CD4-positive, alpha-beta T cell treated with Interleukin-12 subunit alpha and Interleukin-12 subunit beta, for 1 hour (primary cell): ENCODE measurements around the gene PIH1D1.
"Not testable (repeated sequence)": the region's sequence is repeated elsewhere in the genome, so short reads cannot be mapped to it uniquely, and the experiment has no call there.

Source experiments
- DNase-seq: peaks from one replicate; pipeline ENCODE4 v3.0.0-alpha.2; 2020

The PIH1D1 gene

DNA sequence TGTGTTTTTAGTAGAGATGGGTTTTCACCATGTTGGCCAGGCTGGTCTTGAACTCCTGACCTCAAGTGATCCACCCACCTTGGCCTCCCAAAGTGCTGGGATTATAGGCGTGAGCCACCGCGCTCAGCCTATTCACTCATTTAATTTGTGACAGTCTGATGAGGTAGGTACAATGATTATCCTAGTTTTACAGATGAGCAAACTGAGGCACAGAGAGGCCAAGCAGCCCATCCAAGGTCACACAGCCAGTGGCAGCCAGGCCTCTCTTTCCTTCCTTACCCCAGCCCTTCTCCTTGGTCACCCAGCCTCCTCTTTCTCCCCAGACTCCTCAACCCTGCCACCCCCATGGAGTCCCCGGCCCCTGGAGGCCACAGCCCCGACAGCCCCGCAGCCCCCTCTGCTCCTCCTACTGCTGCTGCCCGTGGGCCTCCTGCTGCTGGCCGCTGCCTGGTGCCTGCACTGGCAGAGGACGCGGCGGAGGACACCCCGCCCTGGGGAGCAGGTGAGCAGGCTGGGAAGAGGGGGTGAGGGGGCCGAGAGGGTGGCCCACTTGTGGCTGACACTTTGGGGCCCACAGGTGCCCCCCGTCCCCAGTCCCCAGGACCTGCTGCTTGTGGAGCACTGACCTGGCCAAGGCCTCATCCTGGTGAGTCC is 28.5 kb upstream of the PIH1D1 start:
- no peak for DNase-seq

DNA sequence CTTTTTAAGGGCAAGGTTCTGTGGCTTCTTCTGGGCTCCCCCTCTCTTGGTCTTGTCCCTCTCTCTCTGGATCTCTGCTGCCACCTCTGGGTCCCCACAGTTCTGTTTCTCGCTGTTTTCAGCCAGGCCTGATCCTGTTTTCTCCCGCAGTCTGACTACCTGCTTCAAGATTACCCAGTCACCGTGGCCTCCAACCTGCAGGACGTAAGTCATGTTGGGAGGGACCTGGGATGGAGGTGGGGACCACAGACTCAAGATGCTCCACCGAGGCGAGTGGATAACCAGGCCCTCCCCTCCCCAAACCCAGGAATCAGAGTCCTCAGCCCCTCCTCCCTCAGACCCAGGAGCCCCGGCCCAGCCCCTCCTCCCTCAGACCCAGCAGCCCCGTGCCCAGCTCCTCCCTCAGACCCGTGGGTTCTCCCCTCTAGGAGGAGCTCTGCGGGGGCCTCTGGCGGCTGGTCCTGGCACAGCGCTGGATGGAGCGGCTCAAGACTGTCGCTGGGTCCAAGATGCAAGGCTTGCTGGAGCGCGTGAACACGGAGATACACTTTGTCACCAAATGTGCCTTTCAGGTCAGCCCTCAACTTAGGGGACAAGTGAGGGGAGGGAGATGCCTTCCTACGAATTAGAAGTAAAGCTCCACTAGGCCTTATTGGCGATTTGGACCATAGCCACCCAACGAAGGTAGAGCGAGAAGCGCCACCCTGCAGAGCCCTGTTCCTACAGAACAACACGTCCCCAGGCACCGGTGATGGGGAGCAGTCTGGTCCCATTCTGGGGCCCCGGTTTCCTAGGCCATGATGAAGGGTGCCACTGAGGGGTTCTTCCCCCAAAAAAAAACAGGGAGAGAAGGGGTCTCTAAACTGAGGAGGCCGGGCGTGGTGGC is 24.6 kb upstream of the PIH1D1 start:
- DNase-seq, result peak; percentile 76

DNA sequence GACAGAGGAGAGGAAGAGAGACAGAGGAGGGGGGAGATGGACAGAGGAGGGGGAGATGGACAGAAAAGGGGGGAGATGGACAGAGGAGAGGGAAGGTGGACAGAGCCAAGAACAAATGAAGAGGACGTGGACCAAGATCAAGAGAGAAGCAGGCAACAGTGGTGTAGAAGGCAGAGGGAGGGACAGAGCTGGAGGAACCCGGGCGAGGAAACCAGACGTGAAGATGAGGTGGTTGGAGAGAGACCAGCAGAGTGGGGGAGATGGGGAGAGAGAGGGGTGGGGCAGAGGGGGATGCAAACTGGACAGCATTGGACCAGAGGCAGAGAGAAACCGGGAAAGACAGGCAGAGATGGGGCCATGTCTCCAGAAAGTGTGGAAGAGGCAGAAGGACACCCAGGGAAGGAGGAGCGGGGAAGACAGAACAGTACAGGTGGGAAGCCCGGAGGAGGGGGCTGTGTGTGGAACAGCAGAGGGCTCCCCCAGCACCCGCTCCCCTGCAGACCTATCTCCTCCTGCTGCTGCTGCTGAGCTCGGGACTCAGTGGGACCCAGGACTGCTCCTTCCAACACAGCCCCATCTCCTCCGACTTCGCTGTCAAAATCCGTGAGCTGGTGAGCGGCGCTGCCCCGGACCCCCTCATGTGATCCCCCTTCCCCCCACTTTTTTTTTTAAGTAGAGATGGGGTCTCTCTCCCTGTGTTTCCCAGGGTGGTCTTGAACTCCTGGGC is 23.7 kb upstream of the PIH1D1 start:
- peak; percentile 36 for DNase-seq

DNA sequence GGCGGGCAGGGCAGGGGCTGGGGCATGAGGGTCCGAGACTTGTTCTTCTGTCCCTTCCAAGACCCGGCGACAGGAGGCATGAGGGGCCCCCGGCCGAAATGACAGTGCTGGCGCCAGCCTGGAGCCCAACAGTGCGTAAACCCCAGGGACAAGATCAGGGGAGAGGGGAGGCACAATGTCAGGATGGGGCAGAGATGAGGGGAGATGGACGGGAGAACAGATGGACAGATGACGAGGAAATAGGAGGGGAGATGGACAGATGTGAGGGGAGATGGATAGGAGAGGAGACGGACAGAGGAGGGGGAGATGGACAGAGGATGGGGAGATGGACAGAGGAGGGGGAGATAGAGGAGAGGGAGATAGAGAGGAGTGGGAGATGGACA is 22.9 kb upstream of the PIH1D1 start:
- DNase-seq, result no peak

GRCh38 chr19:49473868-49474541 is 22.4 kb upstream of the PIH1D1 start, which contains the start of gene FLT3LG:
Gene FLT3LG, plus strand, starts transcription at chr19:49474215. Its CDS starts 425 bp downstream, at chr19:49474640.
- DNase-seq, result peak; percentile 96

- not testable (repeated sequence) for DNase-seq
These were observed 21.9 kb upstream of the PIH1D1 start for GRCh38 chr19:49473501-49473867.

GRCh38 chr19:49472936-49473335 is 21.3 kb upstream of the PIH1D1 start:
- no peak for DNase-seq

- DNase-seq, result no peak
These were observed 19.0 kb upstream of the PIH1D1 start for GRCh38 chr19:49470615-49470978.

DNA sequence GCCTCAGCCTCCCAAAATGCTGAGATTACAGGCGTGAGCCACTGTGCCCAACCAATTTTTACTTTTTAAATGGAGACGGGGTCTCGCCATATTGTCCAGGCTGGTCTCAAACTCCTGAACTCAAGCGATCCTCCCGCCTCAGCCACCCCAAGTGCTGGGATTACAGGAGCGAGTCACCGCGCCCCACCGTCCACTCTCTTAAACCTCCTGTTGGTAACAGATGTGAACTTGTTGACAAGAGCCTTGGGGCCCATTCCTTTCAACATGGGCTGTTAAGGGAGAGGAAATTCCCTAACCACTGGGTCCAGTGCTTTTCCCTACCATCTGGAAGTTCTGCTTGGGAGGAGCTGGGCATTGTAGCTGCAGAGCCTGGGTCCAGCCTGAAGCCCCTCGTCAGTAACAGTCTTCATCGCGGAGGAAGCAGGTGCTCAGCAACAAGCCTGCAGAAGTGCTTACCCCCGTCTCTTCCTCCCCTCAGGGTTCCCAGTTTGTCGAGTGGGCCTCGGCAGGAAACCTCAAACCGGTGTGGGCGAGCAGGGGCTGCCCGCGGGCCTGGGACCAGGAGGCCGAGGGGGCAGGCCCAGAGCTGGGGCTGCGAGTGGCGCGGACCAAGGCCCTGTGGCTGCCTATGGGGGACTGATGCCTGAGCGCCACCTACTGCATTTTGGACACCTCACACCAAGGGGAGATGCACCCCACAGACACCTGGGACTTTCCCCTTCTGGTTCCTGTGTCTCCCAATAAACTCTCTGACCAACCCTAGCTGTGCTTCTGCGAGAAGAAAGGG is 18.4 kb upstream of the PIH1D1 start:
- peak; percentile 95 for DNase-seq

GRCh38 chr19:49468746-49469447 is 17.3 kb upstream of the PIH1D1 start:
- peak; percentile 97 for DNase-seq

DNA sequence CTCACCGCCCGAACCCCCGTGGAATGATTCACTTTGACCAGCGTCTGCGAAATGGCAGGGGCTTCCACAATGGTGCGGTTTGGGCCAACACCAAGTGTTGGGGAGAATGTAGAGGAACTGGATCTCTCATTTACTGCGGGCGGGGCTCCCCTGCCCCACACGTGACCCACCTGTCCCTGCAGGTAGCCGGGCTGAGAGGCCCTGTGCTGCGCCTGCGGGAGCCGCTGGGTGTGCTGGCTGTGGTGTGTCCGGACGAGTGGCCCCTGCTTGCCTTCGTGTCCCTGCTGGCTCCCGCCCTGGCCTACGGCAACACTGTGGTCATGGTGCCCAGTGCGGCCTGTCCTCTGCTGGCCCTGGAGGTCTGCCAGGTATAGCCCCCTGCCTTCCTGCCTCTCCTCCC is 16.6 kb upstream of the PIH1D1 start:
- no peak for DNase-seq

DNA sequence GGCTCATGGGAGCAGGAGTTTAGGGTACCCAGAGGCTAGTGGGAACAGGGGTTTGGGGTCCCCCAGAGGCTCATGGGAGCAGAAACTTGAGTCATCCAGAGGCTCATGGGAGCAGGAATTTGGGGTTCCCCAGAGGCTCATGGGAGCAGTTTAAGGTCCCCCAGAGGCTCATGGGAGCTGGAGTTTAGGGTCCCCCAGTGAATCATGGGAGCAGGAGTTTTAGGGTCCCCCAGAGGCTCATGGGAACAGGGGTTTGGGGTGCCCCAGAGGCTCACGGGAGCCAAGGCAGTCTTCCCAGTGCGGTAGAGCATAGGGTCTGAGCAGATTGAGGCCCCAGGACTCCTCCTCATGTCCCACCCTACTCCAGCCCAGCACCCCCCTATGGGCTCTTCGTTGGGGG is 13.8 kb upstream of the PIH1D1 start:
- no peak for DNase-seq

DNA sequence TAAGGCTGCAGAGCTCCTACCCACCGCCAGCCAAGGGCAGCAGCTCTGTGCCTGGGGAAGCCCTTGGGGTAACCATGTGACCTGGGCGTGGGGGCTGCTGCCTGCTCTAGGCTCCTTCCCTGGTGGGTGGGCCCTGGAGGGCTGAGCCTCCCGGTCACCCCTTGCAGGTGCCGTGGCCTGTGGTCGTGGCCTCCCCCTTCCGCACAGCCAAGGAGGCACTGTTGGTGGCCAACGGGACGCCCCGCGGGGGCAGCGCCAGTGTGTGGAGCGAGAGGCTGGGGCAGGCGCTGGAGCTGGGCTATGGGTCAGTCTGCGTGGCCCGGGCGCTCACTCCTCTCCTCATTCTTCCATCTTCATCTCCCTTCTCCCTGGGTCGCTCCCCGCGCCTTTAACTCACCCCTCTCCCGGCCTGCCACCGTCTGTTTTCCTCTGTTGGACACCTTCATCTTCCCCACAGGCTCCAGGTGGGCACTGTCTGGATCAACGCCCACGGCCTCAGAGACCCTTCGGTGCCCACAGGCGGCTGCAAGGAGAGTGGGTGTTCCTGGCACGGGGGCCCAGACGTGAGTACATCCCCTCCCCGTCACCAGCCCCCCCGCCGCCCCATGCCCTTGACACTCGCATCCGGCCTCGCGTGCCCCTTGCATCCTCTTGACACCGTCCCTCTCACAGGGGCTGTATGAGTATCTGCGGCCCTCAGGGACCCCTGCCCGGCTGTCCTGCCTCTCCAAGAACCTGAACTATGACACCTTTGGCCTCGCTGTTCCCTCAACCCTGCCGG is 12.5 kb upstream of the PIH1D1 start:
- no peak for DNase-seq

GRCh38 chr19:49462492-49462891 is 10.9 kb upstream of the PIH1D1 start:
- no peak for DNase-seq

GRCh38 chr19:49461656-49462055 is 10.0 kb upstream of the PIH1D1 start:
- no peak for DNase-seq

DNA sequence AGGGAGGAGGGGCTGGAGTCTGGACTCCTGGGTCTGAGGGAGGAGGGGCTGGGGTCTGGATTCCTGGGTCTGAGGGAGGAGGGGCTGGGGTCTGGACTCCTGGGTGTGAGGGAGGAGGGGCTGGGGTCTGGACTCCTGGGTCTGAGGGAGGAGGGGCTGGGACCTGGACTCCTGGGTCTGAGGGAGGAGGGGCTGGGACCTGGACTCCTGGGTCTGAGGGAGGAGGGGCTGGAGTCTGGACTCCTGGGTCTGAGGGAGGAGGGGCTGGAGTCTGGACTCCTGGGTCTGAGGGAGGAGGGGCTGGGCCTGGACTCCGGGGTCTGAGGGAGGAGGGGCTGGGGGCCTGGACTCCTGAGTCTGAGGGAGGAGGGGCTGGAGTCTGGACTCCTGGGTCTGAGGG is 9.5 kb upstream of the PIH1D1 start:
- DNase-seq, result not testable (repeated sequence)

DNA sequence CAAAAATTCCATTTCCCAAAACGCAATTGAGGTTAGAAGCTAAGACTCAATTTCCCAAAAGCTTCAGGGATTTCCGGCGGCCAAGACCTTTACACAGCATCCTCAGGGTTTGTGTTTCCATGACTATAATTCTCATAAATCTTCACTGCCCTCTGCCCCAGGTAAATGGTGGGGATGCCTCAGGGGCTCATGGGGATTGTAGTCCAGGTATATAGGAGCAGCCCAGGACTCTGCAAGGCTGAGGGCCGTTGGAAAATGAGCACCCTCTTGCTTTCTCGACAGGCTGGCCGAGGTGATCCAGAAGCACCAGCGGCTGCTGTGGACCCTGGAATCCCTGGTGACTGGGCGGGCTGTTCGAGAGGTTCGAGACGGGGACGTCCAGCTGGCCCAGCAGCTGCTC is 7.8 kb upstream of the PIH1D1 start:
- no peak for DNase-seq

GRCh38 chr19:49458567-49458903 is 6.9 kb upstream of the PIH1D1 start:
- no peak for DNase-seq

- no peak for DNase-seq
These were observed 4.7 kb upstream of the PIH1D1 start for GRCh38 chr19:49456326-49456725.

DNA sequence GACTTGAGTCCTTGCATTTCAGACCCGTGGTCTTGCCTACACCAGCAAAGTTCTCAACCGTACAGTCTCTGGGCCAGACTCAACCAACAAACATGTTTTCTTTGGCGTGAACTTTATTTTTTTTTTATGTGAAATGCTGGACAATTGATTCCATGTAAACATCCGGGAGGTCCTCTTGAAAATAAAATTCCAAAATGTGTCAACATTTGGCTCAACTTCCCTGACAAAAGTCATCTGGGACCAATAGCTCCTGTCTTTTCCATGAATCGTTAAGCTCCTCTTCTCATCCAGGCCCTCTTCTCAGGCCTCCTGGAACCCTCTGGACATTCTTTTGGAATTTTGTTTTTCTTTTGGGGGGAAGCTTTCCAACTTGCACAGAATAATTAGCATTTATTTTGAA is 4.2 kb upstream of the PIH1D1 start:
- no peak for DNase-seq

- DNase-seq, result peak; percentile 51
These were observed 2.2 kb upstream of the PIH1D1 start for GRCh38 chr19:49453757-49454240.
